Skeletal muscle tissue (tissue), 4 donors: ENCODE results near the gene GUCY2C. TPM values are rescaled to one million over a fixed set of nuclear protein-coding genes. Genes with fewer than 3 reads are reported as not detected.
"Not testable (repeated sequence)": the region's sequence is repeated elsewhere in the genome, so short reads cannot be mapped to it uniquely, and the experiment has no call there.

Experiments
- H3K27ac ChIP-seq: one replicate; pipeline ENCODE4 v1.7.0; 2013; ENCODE audit warnings: mild to moderate bottlenecking, low read depth, low read length, inconsistent platforms
- H3K27me3 ChIP-seq, 3 donors: one replicate each; pipeline ENCODE4 v1.7.0; 2013; ENCODE audit warnings: low read length in 3 of 3; ENCODE audit not compliant: control insufficient read depth in 3 of 3, insufficient read depth in 3 of 3
- H3K36me3 ChIP-seq, 3 donors: one replicate each; pipeline ENCODE4 v1.7.0; 2013; ENCODE audit warnings: low read length in 3 of 3; ENCODE audit not compliant: control insufficient read depth in 3 of 3, insufficient read depth in 3 of 3
- H3K4me1 ChIP-seq, 3 donors: one replicate each; pipeline ENCODE4 v1.7.0; 2013; ENCODE audit warnings: low read length in 3 of 3, mild to moderate bottlenecking in 3 of 3; ENCODE audit not compliant: control insufficient read depth in 3 of 3, insufficient read depth in 3 of 3
- H3K4me3 ChIP-seq, 3 donors: one replicate each; pipeline ENCODE4 v1.7.0; 2013; ENCODE audit warnings: low read length in 3 of 3
- H3K9ac ChIP-seq, 3 donors: one replicate each; pipeline ENCODE4 v1.7.0; 2013; ENCODE audit warnings: low read length in 3 of 3, mild to moderate bottlenecking in 3 of 3, moderate library complexity in 2 of 3, low read depth in 1 of 3
- H3K9me3 ChIP-seq, 3 donors: one replicate each; pipeline ENCODE4 v1.7.0; 2013; ENCODE audit warnings: low read length in 3 of 3; ENCODE audit not compliant: control insufficient read depth in 3 of 3
- total RNA-seq: library from RNA; depleted of rRNA; stranded (reverse); fragments of >200 nt; gene quantifications from one replicate; pipeline ENCODE4 v1.2.3, GENCODE V29; 2014
- donor health status: Osteomylitis.

Gene GUCY2C
- not detected for total RNA-seq

GRCh38 chr12:14696265-14696741 is at the start of gene GUCY2C:
TSS of gene GUCY2C (minus strand) at chr12:14696599. CDS start at chr12:14696448, 151 bp downstream.
- Histone ChIP-seq H3K4me3 (no peak within 1 kb of the TSS), H3K36me3 (no peaks in the 10 kb centered on the region), H3K9ac (no peak within 1 kb of the TSS), H3K4me1 (no peaks in the 10 kb centered on the region), H3K9me3 (no peaks in the 10 kb centered on the region), H3K27ac (no peak within 1 kb of the TSS), H3K27me3 (no peaks in the 10 kb centered on the region)

GRCh38 chr12:14743061-14743460 is 46.7 kb upstream of the GUCY2C start:
- no peaks in the 10 kb centered on the region for H3K4me1 ChIP-seq
- H3K4me3 ChIP-seq, result no peak overlapping the region
- H3K9ac ChIP-seq, result no peak overlapping the region
- no peak overlapping the region for H3K27ac ChIP-seq
- H3K27me3 ChIP-seq, result no peaks in the 10 kb centered on the region
- no peaks in the 10 kb centered on the region for H3K9me3 ChIP-seq
- H3K36me3 ChIP-seq, result no peaks in the 10 kb centered on the region

- Histone ChIP-seq H3K4me3 (no peak overlapping the region), H3K27ac (no peak overlapping the region), H3K4me1 (no peaks in the 10 kb centered on the region), H3K27me3 (no peaks in the 10 kb centered on the region), H3K9ac (no peak overlapping the region), H3K9me3 (no peaks in the 10 kb centered on the region), H3K36me3 (no peaks in the 10 kb centered on the region)
These were observed 45.5 kb upstream of the GUCY2C start for GRCh38 chr12:14741942-14742341.

GRCh38 chr12:14741153-14741552 is 44.8 kb upstream of the GUCY2C start:
- H3K9ac ChIP-seq, result no peak overlapping the region

GRCh38 chr12:14736441-14736840 is 40.0 kb upstream of the GUCY2C start:
- H3K36me3 ChIP-seq, H3K4me3 ChIP-seq, H3K4me1 ChIP-seq, H3K27ac ChIP-seq, H3K9me3 ChIP-seq, H3K9ac ChIP-seq, H3K27me3 ChIP-seq: not testable (repeated sequence)

More at GRCh38 chr12:14741153-14741552, 44.8 kb upstream of the GUCY2C start:
- Histone ChIP-seq H3K36me3 (no peaks in the 10 kb centered on the region), H3K27ac (no peak overlapping the region), H3K9me3 (no peaks in the 10 kb centered on the region), H3K4me1 (no peaks in the 10 kb centered on the region), H3K27me3 (no peaks in the 10 kb centered on the region), H3K4me3 (no peak overlapping the region)

GRCh38 chr12:14731821-14732220 is 35.4 kb upstream of the GUCY2C start:
- no peak overlapping the region for H3K4me3 ChIP-seq
- H3K9me3 ChIP-seq, result no peaks in the 10 kb centered on the region
- H3K27ac ChIP-seq, result no peak overlapping the region
- no peaks in the 10 kb centered on the region for H3K36me3 ChIP-seq
- no peak overlapping the region for H3K9ac ChIP-seq
- no peaks in the 10 kb centered on the region for H3K27me3 ChIP-seq
- no peaks in the 10 kb centered on the region for H3K4me1 ChIP-seq

- H3K4me3 ChIP-seq, result no peak overlapping the region
- no peaks in the 10 kb centered on the region for H3K4me1 ChIP-seq
- H3K9ac ChIP-seq, result no peak overlapping the region
- no peaks in the 10 kb centered on the region for H3K9me3 ChIP-seq
- no peaks in the 10 kb centered on the region for H3K36me3 ChIP-seq
- H3K27ac ChIP-seq, result no peak overlapping the region
- H3K27me3 ChIP-seq, result no peaks in the 10 kb centered on the region
These were observed 33.2 kb upstream of the GUCY2C start for GRCh38 chr12:14729586-14729985.

- Histone ChIP-seq H3K9ac (no peak overlapping the region), H3K27me3 (no peaks in the 10 kb centered on the region), H3K9me3 (peaks cover 0 to 2% (median 0%) of the 10 kb centered on the region in 3 donors), H3K4me1 (no peaks in the 10 kb centered on the region), H3K4me3 (no peak overlapping the region), H3K27ac (no peak overlapping the region), H3K36me3 (no peaks in the 10 kb centered on the region)
These were observed 27.4 kb upstream of the GUCY2C start for GRCh38 chr12:14723763-14724162.

GRCh38 chr12:14716848-14717444 is 20.5 kb upstream of the GUCY2C start:
- Histone ChIP-seq H3K4me3 (no peak overlapping the region), H3K9me3 (no peaks in the 10 kb centered on the region)

GRCh38 chr12:14714437-14714836 is 18.0 kb upstream of the GUCY2C start:
- H3K36me3 ChIP-seq, result no peaks in the 10 kb centered on the region
- no peaks in the 10 kb centered on the region for H3K9me3 ChIP-seq
- H3K9ac ChIP-seq, result no peak overlapping the region
- H3K4me3 ChIP-seq, result no peak overlapping the region
- no peaks in the 10 kb centered on the region for H3K4me1 ChIP-seq
- no peaks in the 10 kb centered on the region for H3K27me3 ChIP-seq
- H3K27ac ChIP-seq, result no peak overlapping the region

More at GRCh38 chr12:14716848-14717444, 20.5 kb upstream of the GUCY2C start:
- Histone ChIP-seq H3K36me3 (no peaks in the 10 kb centered on the region), H3K4me1 (no peaks in the 10 kb centered on the region), H3K9ac (no peak overlapping the region), H3K27ac (no peak overlapping the region), H3K27me3 (no peaks in the 10 kb centered on the region)
